GM12865 (cell line): ENCODE measurements around the gene SMTN.

ENCODE experiments used
- DNase-seq: peaks from one replicate; pipeline ENCODE4 v3.0.0; 2010; ENCODE audit warnings: low read depth
- H3K4me3 ChIP-seq: 2 replicates; pipeline ENCODE4 v1.5.1; 2011; ENCODE audit warnings: mild to moderate bottlenecking, low read depth, low read length, control low read depth
- CTCF ChIP-seq: IDR thresholded peaks from 2 replicates; pipeline ENCODE4 v1.5.1; 2011; ENCODE audit warnings: low read length, control low read depth, low read depth, inconsistent platforms; ENCODE audit not compliant: insufficient read depth; ENCODE audit errors: missing control alignments

The SMTN gene

DNA sequence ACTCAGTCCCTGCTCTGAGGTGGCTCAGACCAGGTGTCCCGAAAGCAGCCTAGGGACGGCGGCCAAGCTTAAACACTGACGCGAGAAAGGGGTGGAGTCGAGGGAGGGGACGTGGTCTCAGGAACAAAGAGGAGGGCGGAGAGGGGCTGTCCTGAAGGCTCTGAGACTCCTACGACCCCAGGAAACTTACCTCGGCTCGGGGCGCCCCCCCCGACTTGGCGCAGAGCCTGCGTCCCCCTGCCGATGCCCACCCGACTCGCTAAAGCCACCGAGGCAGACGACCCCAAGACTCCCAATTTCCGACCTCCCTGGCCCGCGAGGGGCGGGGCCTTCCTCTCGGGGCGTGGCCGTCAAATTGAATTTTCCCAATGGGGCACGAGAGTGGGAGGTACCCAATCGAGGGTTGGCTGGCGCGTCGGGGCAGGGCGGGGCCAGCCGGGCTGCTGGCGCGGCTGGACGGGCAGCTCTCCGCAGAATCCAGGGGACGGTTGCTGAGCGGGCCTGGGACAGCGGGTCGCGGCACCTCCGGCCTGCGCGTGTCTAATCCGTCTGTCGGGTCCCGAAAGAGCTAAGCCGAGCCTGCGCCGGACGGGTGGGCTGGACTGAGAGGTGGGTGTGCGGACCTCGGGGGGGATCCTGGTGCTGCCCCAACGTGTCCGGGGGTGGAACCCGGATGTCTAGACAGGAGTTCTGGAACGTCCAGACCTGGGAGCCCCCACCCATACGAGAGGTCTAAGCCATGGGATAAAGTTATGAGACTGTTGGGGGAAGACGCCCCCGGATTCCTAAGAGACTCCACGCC lies at the start of gene SMTN:
SMTN (plus strand) TSS at position 471 of the 802 bp plus-strand sequence. CDS start 1,941 bp downstream, outside the sequence.
- peak within 1 kb of the TSS; percentile 82 for H3K4me3 ChIP-seq
- no peak for TF ChIP-seq CTCF
- peak; percentile 91 for DNase-seq

GRCh38 chr22:31036671-31037550 lies 44.2 kb upstream of the SMTN start:
- no peak for TF ChIP-seq CTCF
- H3K4me3 ChIP-seq: no peak overlapping the region
- no peak for DNase-seq

GRCh38 chr22:31038686-31039085 lies 42.4 kb upstream of the SMTN start:
- no peak overlapping the region for H3K4me3 ChIP-seq
- no peak for TF ChIP-seq CTCF
- DNase-seq: no peak

DNA sequence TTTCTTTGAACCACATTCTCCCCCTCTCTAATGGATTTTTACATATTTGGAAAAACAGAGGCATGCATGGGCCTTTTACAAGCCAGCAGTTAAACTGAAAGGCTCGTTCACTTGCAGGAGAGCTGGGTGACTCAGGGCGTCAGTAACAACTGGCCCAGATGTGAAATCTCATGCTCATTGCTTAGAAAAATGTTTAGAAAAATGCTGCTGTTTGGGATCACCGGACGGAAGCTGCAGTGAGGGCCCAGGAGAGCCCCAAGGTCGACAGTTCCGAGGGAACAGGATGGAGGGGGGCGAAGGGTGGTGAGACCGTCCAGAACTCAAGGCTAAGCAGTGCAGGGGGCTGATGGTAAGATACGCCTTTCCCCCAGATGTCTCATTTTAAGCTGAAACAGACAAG lies 41.7 kb upstream of the SMTN start:
- no peak for TF ChIP-seq CTCF
- no peak for DNase-seq
- no peak overlapping the region for H3K4me3 ChIP-seq

- H3K4me3 ChIP-seq: no peak overlapping the region
- DNase-seq: no peak
- no peak for TF ChIP-seq CTCF
Observed at GRCh38 chr22:31040542-31041398, 40.3 kb upstream of the SMTN start.

- H3K4me3 ChIP-seq: no peak overlapping the region
- TF ChIP-seq CTCF: no peak
- DNase-seq: no peak
Observed at GRCh38 chr22:31044262-31044861, 36.8 kb upstream of the SMTN start.
